ENCODE results near the gene RPS18. TPM values are rescaled to one million over a fixed set of nuclear protein-coding genes. Genes with fewer than 3 reads are reported as not detected.
"Not testable (repeated sequence)": the region's sequence is repeated elsewhere in the genome, so short reads cannot be mapped to it uniquely, and the experiment has no call there.

Gene RPS18
- 1,000 to 10,000 TPM; 3,249 to 4,871 (median 4,590) TPM for total RNA-seq
- 8,468 TPM for total RNA-seq (2013)
- total RNA-seq: 1,489 to 2,541 (median 2,046) reads per million in 29 experiments

GRCh38 chr6:33271468-33272274 is at the start of gene RPS18, which contains the start of gene VPS52:
RPS18 (plus strand) TSS chr6:33272075; CDS start chr6:33272120, 45 bp downstream.
VPS52 (minus strand) TSS chr6:33271876; CDS start chr6:33271675, 201 bp downstream.
- Mint-ChIP-seq H3K27ac (peak within 1 kb of the TSS; percentile 98 to 99), H3K9me3 (no peaks in the 10 kb centered on the region), H3K4me1 (peaks cover 55 to 68% (median 60%) of the 10 kb centered on the region in 3 donors), H3K27me3 (no peaks in the 10 kb centered on the region), H3K36me3 (peaks cover 54% of the 10 kb centered on the region), H3K4me3 (peak within 1 kb of the TSS; percentile 92 to 98 (median 94))
- Histone ChIP-seq H3K9me3 (no peaks in the 10 kb centered on the region), H3K27me3 (replicated peaks in 1 of 2; ENCODE audit: control insufficient read depth in 2 of 2, extremely low read depth in 1 of 2, insufficient read depth in 2 of 2, low read length in 1 of 2) (no peaks in the 10 kb centered on the region), H3K27ac (ENCODE audit: low read length) (peak within 1 kb of the TSS; percentile 85), H3K4me1 (ENCODE audit: control insufficient read depth in 1 of 2, extremely low read depth in 1 of 2, insufficient read depth in 2 of 2, low read length in 2 of 2) (peaks cover 37 to 59% of the 10 kb centered on the region in 2 experiments), H3K36me3 (ENCODE audit: control insufficient read depth in 2 of 2, extremely low read depth in 1 of 2, insufficient read depth in 1 of 2, low read length in 1 of 2) (peaks cover 13 to 69% of the 10 kb centered on the region in 2 donors), H3K4me3 (ENCODE audit: control insufficient read depth in 1 of 2, extremely low read depth in 1 of 2, low read length in 1 of 2) (peak within 1 kb of the TSS; percentile 70 to 73)
- POLR2A ChIA-PET: interaction anchor here (0.5 to 1.5 kb wide), 10 partner anchors 17 to 317 kb away, joined by 3 to 6 read pairs (median 3); partner anchors contain the start of genes RING1 (in 1 of the 2) and WDR46 (in 1 of the 2)
- CTCF ChIA-PET: interaction anchor here in 1 of 2 donors (0.8 to 1.9 kb wide), 10 partner anchors 17 to 1409 kb away, joined by 3 to 16 read pairs (median 6); partner anchors contain the start of genes HLA-DMA, NEU1, PFDN6 and WDR46
- peak; percentile 82 to 93 (median 90) for ATAC-seq (replicated peaks in 1 of 4)
- peak; percentile 79 to 99 (median 92) for DNase-seq
- WGBS (ENCODE audit: insufficient coverage): under 1% methylated on average over 39 of the region's 48 CpGs

GRCh38 chr6:33226503-33227120 is 45.3 kb upstream of the RPS18 start:
- no CpG with 5 or more reads among the region's 14 CpGs for WGBS (ENCODE audit: insufficient coverage)

GRCh38 chr6:33235221-33235634 is 36.6 kb upstream of the RPS18 start:
- ChIA-PET POLR2A (no interaction called here), CTCF (interaction anchor here in 1 of 2 donors (1.3 kb wide), 1 partner anchor 14 kb away, joined by 5 read pairs; no protein-coding TSS in a partner anchor)
- 49% methylated on average over 6 of the region's 6 CpGs for WGBS (ENCODE audit: insufficient coverage)

More at GRCh38 chr6:33226503-33227120, 45.3 kb upstream of the RPS18 start:
- ATAC-seq (replicated peaks in 1 of 4); H3K27ac ChIP-seq (ENCODE audit: low read length); H3K9me3 Mint-ChIP-seq; POLR2A ChIA-PET; CTCF ChIA-PET; H3K4me3 Mint-ChIP-seq; H3K4me3 ChIP-seq (ENCODE audit: control insufficient read depth in 1 of 2, extremely low read depth in 1 of 2, low read length in 1 of 2); H3K4me1 Mint-ChIP-seq; H3K9me3 ChIP-seq; DNase-seq; H3K27ac Mint-ChIP-seq; H3K36me3 Mint-ChIP-seq; H3K4me1 ChIP-seq (ENCODE audit: control insufficient read depth in 1 of 2, extremely low read depth in 1 of 2, insufficient read depth in 2 of 2, low read length in 2 of 2); H3K36me3 ChIP-seq (ENCODE audit: control insufficient read depth in 2 of 2, extremely low read depth in 1 of 2, insufficient read depth in 1 of 2, low read length in 1 of 2): not testable (repeated sequence)
- H3K27me3 ChIP-seq (replicated peaks in 1 of 2; ENCODE audit: control insufficient read depth in 2 of 2, extremely low read depth in 1 of 2, insufficient read depth in 2 of 2, low read length in 1 of 2): peaks cover 2 to 24% of the 10 kb centered on the region in 2 experiments
- H3K27me3 Mint-ChIP-seq: peaks cover 26 to 44% of the 10 kb centered on the region in 2 donors

GRCh38 chr6:33236328-33236727 is 35.5 kb upstream of the RPS18 start:
- no peak overlapping the region for H3K4me3 Mint-ChIP-seq
- peaks cover 16 to 46% of the 10 kb centered on the region in 2 donors for H3K27me3 Mint-ChIP-seq
- POLR2A ChIA-PET: interaction anchor here (0.6 kb wide), 2 partner anchors 12 to 57 kb away, joined by 4 to 6 read pairs; no protein-coding TSS in a partner anchor

More at GRCh38 chr6:33235221-33235634, 36.6 kb upstream of the RPS18 start:
- DNase-seq (no peak), ATAC-seq (replicated peaks in 1 of 4) (no peak)
- Mint-ChIP-seq H3K4me1 (peaks cover 0 to 3% (median 0%) of the 10 kb centered on the region in 3 donors), H3K9me3 (no peaks in the 10 kb centered on the region), H3K36me3 (no peaks in the 10 kb centered on the region), H3K4me3 (no peak overlapping the region), H3K27me3 (peaks cover 19 to 45% of the 10 kb centered on the region in 2 donors), H3K27ac (no peak overlapping the region)
- Histone ChIP-seq H3K4me3 (ENCODE audit: control insufficient read depth in 1 of 2, extremely low read depth in 1 of 2, low read length in 1 of 2) (no peak overlapping the region), H3K27ac (ENCODE audit: low read length) (no peak overlapping the region), H3K27me3 (replicated peaks in 1 of 2; ENCODE audit: control insufficient read depth in 2 of 2, extremely low read depth in 1 of 2, insufficient read depth in 2 of 2, low read length in 1 of 2) (peaks cover 4 to 43% of the 10 kb centered on the region in 2 experiments), H3K36me3 (ENCODE audit: control insufficient read depth in 2 of 2, extremely low read depth in 1 of 2, insufficient read depth in 1 of 2, low read length in 1 of 2) (no peaks in the 10 kb centered on the region), H3K9me3 (no peaks in the 10 kb centered on the region), H3K4me1 (ENCODE audit: control insufficient read depth in 1 of 2, extremely low read depth in 1 of 2, insufficient read depth in 2 of 2, low read length in 2 of 2) (no peaks in the 10 kb centered on the region)

GRCh38 chr6:33236852-33237251 is 35.0 kb upstream of the RPS18 start:
- Histone ChIP-seq H3K27me3 (replicated peaks in 1 of 2; ENCODE audit: control insufficient read depth in 2 of 2, extremely low read depth in 1 of 2, insufficient read depth in 2 of 2, low read length in 1 of 2) (peaks cover 6 to 50% of the 10 kb centered on the region in 2 experiments), H3K4me1 (ENCODE audit: control insufficient read depth in 1 of 2, extremely low read depth in 1 of 2, insufficient read depth in 2 of 2, low read length in 2 of 2) (no peaks in the 10 kb centered on the region), H3K4me3 (ENCODE audit: control insufficient read depth in 1 of 2, extremely low read depth in 1 of 2, low read length in 1 of 2) (no peak overlapping the region), H3K9me3 (no peaks in the 10 kb centered on the region), H3K36me3 (ENCODE audit: control insufficient read depth in 2 of 2, extremely low read depth in 1 of 2, insufficient read depth in 1 of 2, low read length in 1 of 2) (no peaks in the 10 kb centered on the region), H3K27ac (ENCODE audit: low read length) (no peak overlapping the region)
- no peaks in the 10 kb centered on the region for H3K9me3 Mint-ChIP-seq
- ChIA-PET POLR2A (no interaction called here), CTCF (interaction anchor here in 1 of 2 donors (0.5 kb wide), 1 partner anchor 76 kb away, joined by 3 read pairs; no protein-coding TSS in a partner anchor)
- H3K27ac Mint-ChIP-seq: no peak overlapping the region
- no peaks in the 10 kb centered on the region for H3K36me3 Mint-ChIP-seq
- WGBS (ENCODE audit: insufficient coverage): 75% methylated on average over 4 of the region's 6 CpGs
- no peak for DNase-seq
- H3K4me1 Mint-ChIP-seq: peaks cover 2 to 12% (median 6%) of the 10 kb centered on the region in 3 donors
- no peak for ATAC-seq (replicated peaks in 1 of 4)
- no peak overlapping the region for H3K4me3 Mint-ChIP-seq
- peaks cover 14 to 42% of the 10 kb centered on the region in 2 donors for H3K27me3 Mint-ChIP-seq

More at GRCh38 chr6:33236328-33236727, 35.5 kb upstream of the RPS18 start:
- no peak for DNase-seq
- H3K4me1 ChIP-seq (ENCODE audit: control insufficient read depth in 1 of 2, extremely low read depth in 1 of 2, insufficient read depth in 2 of 2, low read length in 2 of 2): no peaks in the 10 kb centered on the region
- H3K9me3 Mint-ChIP-seq: no peaks in the 10 kb centered on the region
- CTCF ChIA-PET: interaction anchor here (0.5 to 1.3 kb wide), 5 partner anchors 10 to 426 kb away, joined by 3 to 5 read pairs (median 3); no protein-coding TSS in a partner anchor
- no peaks in the 10 kb centered on the region for H3K9me3 ChIP-seq
- H3K27ac ChIP-seq (ENCODE audit: low read length): no peak overlapping the region
- H3K4me1 Mint-ChIP-seq: peaks cover 0 to 7% (median 4%) of the 10 kb centered on the region in 3 donors
- H3K27me3 ChIP-seq (replicated peaks in 1 of 2; ENCODE audit: control insufficient read depth in 2 of 2, extremely low read depth in 1 of 2, insufficient read depth in 2 of 2, low read length in 1 of 2): peaks cover 6 to 50% of the 10 kb centered on the region in 2 experiments
- H3K36me3 ChIP-seq (ENCODE audit: control insufficient read depth in 2 of 2, extremely low read depth in 1 of 2, insufficient read depth in 1 of 2, low read length in 1 of 2): no peaks in the 10 kb centered on the region
- H3K36me3 Mint-ChIP-seq: no peaks in the 10 kb centered on the region
- no peak overlapping the region for H3K4me3 ChIP-seq (ENCODE audit: control insufficient read depth in 1 of 2, extremely low read depth in 1 of 2, low read length in 1 of 2)
- no peak overlapping the region for H3K27ac Mint-ChIP-seq
- ATAC-seq (replicated peaks in 1 of 4): no peak

- Mint-ChIP-seq H3K4me1 (peaks cover 7 to 19% (median 12%) of the 10 kb centered on the region in 3 donors), H3K36me3 (no peaks in the 10 kb centered on the region), H3K9me3 (no peaks in the 10 kb centered on the region), H3K4me3 (no peak overlapping the region), H3K27me3 (peaks cover 14 to 42% of the 10 kb centered on the region in 2 donors), H3K27ac (no peak overlapping the region)
- 60% methylated on average over 1 of the region's 2 CpGs for WGBS (ENCODE audit: insufficient coverage)
- H3K36me3 ChIP-seq (ENCODE audit: control insufficient read depth in 2 of 2, extremely low read depth in 1 of 2, insufficient read depth in 1 of 2, low read length in 1 of 2): no peaks in the 10 kb centered on the region
- no peaks in the 10 kb centered on the region for H3K9me3 ChIP-seq
- peaks cover 6 to 51% of the 10 kb centered on the region in 2 experiments for H3K27me3 ChIP-seq (replicated peaks in 1 of 2; ENCODE audit: control insufficient read depth in 2 of 2, extremely low read depth in 1 of 2, insufficient read depth in 2 of 2, low read length in 1 of 2)
- H3K27ac ChIP-seq (ENCODE audit: low read length): no peak overlapping the region
- DNase-seq (no peak), ATAC-seq (replicated peaks in 1 of 4) (no peak)
- no peak overlapping the region for H3K4me3 ChIP-seq (ENCODE audit: control insufficient read depth in 1 of 2, extremely low read depth in 1 of 2, low read length in 1 of 2)
- H3K4me1 ChIP-seq (ENCODE audit: control insufficient read depth in 1 of 2, extremely low read depth in 1 of 2, insufficient read depth in 2 of 2, low read length in 2 of 2): no peaks in the 10 kb centered on the region
- CTCF ChIA-PET: interaction anchor here in 1 of 2 donors (0.5 kb wide), 1 partner anchor 99 kb away, joined by 6 read pairs; no protein-coding TSS in a partner anchor
- POLR2A ChIA-PET: no interaction called here
Measured at GRCh38 chr6:33237741-33238140, 34.1 kb upstream of the RPS18 start.
